Measurements from ENCODE around the gene DGKE. TPM values are rescaled to one million over a fixed set of nuclear protein-coding genes. Genes with fewer than 3 reads are reported as not detected.
A peak's percentile ranks its signal among the peaks of the same experiment; 100 is the strongest.

DGKE gene
- total RNA-seq, 6 donors from 2014 or later = 4.3 to 23.8 (median 9.2) TPM

- ATAC-seq (ENCODE audit: low FRiP score in 2 of 2) = peak in 1 of 2 donors; percentile 60
- Histone ChIP-seq H3K27me3 (no peaks in the 10 kb centered on the region), H3K9me3 (no peaks in the 10 kb centered on the region), H3K4me3 (no peak overlapping the region), H3K36me3 (peaks cover 35 to 99% (median 77%) of the 10 kb centered on the region in 4 donors), H3K27ac (no peak overlapping the region), H3K4me1 (no peaks in the 10 kb centered on the region)
- TF ChIP-seq, protein P1, sequence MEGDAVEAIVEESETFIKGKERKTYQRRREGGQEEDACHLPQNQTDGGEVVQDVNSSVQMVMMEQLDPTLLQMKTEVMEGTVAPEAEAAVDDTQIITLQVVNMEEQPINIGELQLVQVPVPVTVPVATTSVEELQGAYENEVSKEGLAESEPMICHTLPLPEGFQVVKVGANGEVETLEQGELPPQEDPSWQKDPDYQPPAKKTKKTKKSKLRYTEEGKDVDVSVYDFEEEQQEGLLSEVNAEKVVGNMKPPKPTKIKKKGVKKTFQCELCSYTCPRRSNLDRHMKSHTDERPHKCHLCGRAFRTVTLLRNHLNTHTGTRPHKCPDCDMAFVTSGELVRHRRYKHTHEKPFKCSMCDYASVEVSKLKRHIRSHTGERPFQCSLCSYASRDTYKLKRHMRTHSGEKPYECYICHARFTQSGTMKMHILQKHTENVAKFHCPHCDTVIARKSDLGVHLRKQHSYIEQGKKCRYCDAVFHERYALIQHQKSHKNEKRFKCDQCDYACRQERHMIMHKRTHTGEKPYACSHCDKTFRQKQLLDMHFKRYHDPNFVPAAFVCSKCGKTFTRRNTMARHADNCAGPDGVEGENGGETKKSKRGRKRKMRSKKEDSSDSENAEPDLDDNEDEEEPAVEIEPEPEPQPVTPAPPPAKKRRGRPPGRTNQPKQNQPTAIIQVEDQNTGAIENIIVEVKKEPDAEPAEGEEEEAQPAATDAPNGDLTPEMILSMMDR (IDR thresholded peaks at IDR 0.05) = peak; percentile 40 to 68 (median 48)
- TF ChIP-seq EP300 (IDR thresholded peaks at IDR 0.05) = no peak
- WGBS, 2 donors = 75 to 80% methylated on average over 9 to 16 of the region's 16 CpGs
- peak in 1 of 2 donors; percentile 90 for DNase-seq
Observed at GRCh38 chr17:56891751-56892150, 57.8 kb downstream of the DGKE start.

- Histone ChIP-seq H3K4me3 (no peak overlapping the region), H3K36me3 (peaks cover 35 to 99% (median 77%) of the 10 kb centered on the region in 4 donors), H3K27ac (no peak overlapping the region), H3K4me1 (no peaks in the 10 kb centered on the region), H3K27me3 (no peaks in the 10 kb centered on the region), H3K9me3 (no peaks in the 10 kb centered on the region)
- TF ChIP-seq POLR2A (IDR thresholded peaks at IDR 0.05) (no peak), EP300 (IDR thresholded peaks at IDR 0.05) (no peak)
- no peak for ATAC-seq (ENCODE audit: low FRiP score in 2 of 2)
- DNase-seq = no peak
- 100% methylated on average over 1 of the region's 1 CpG for WGBS, 2 donors
Observed at GRCh38 chr17:56892333-56892732, 58.4 kb downstream of the DGKE start.

- no peak for TF ChIP-seq EP300 (IDR thresholded peaks at IDR 0.05)
- no peak for TF ChIP-seq POLR2A (IDR thresholded peaks at IDR 0.05)
- no peak for TF ChIP-seq POLR2AphosphoS5 (IDR thresholded peaks at IDR 0.05)
- TF ChIP-seq, protein P1 (IDR thresholded peaks at IDR 0.05) = no peak
- no peak overlapping the region for H3K27ac ChIP-seq
- ATAC-seq (ENCODE audit: low FRiP score in 2 of 2) (no peak), DNase-seq (no peak)
- H3K4me3 ChIP-seq = no peak overlapping the region
- no peaks in the 10 kb centered on the region for H3K27me3 ChIP-seq
- no peaks in the 10 kb centered on the region for H3K4me1 ChIP-seq
- peaks cover 35 to 99% (median 83%) of the 10 kb centered on the region in 4 donors for H3K36me3 ChIP-seq
- no peaks in the 10 kb centered on the region for H3K9me3 ChIP-seq
- 71 to 79% methylated on average over 7 of the region's 7 CpGs for WGBS, 2 donors
Observed at GRCh38 chr17:56893503-56893902, 59.6 kb downstream of the DGKE start.

DNA sequence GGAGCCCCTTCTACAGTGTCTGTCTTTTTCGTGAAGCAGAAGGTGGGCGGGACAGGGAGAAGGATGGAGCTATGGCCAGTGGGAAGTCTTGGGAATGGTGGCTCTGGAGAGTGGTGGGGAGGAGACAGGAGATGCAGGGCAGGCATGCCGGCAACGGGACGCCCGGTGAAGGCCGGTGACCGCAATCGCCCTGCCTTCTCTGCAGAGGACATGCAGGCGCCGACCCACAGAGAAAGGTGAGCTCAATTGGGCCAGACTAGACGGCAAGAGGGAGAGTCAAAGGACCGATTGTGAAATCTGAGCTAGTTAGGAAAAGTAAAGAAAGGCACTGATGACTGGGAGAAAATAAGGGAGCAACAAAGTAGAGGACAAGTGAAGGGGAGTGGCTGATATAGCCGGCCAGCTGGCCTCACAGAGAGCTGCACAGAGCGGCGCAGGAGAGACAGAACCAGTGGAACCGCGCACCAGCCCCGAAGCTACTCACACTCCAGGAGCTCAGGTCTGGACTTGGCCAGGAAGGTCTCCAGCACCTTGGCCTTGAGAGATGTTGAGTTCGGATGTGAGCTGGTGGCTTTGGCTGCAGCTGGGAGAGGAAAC is 61.0 kb downstream of the DGKE start:
- H3K36me3 ChIP-seq = peaks cover 35 to 100% (median 88%) of the 10 kb centered on the region in 4 donors
- no peaks in the 10 kb centered on the region for H3K27me3 ChIP-seq
- H3K27ac ChIP-seq = no peak overlapping the region
- no peak for TF ChIP-seq POLR2AphosphoS5 (IDR thresholded peaks at IDR 0.05)
- TF ChIP-seq, protein P1 (IDR thresholded peaks at IDR 0.05) = no peak
- no peak for TF ChIP-seq EP300 (IDR thresholded peaks at IDR 0.05)
- no peak for TF ChIP-seq POLR2A (IDR thresholded peaks at IDR 0.05)
- DNase-seq = peak in 1 of 2 donors; percentile 30
- no peaks in the 10 kb centered on the region for H3K9me3 ChIP-seq
- WGBS, 2 donors = 91 to 92% methylated on average over 20 of the region's 20 CpGs
- H3K4me1 ChIP-seq = no peaks in the 10 kb centered on the region
- H3K4me3 ChIP-seq = no peak overlapping the region
- no peak for ATAC-seq (ENCODE audit: low FRiP score in 2 of 2)

GRCh38 chr17:56896217-56896967 is 62.4 kb downstream of the DGKE start:
- DNase-seq = no peak
- TF ChIP-seq POLR2AphosphoS5 (IDR thresholded peaks at IDR 0.05) = no peak
- TF ChIP-seq, protein P1 (IDR thresholded peaks at IDR 0.05) = no peak
- WGBS, 2 donors = 63 to 64% methylated on average over 3 of the region's 3 CpGs
- ATAC-seq (ENCODE audit: low FRiP score in 2 of 2) = no peak
- no peaks in the 10 kb centered on the region for H3K27me3 ChIP-seq
- no peak overlapping the region for H3K27ac ChIP-seq
- H3K4me3 ChIP-seq = no peak overlapping the region
- no peaks in the 10 kb centered on the region for H3K4me1 ChIP-seq
- no peaks in the 10 kb centered on the region for H3K9me3 ChIP-seq
- H3K36me3 ChIP-seq = peaks cover 29 to 100% (median 88%) of the 10 kb centered on the region in 4 donors
